ENCODE results near the gene TMEM11.

The TMEM11 gene

GRCh38 chr17:21171970-21172510 lies 41.9 kb downstream of the TMEM11 start:
- TF ChIP-seq POLR2A (IDR thresholded peaks at IDR 0.05; ENCODE audit: low read length) (no peak), GATA1 (IDR thresholded peaks at IDR 0.05; ENCODE audit: low read depth, low read length) (no peak)
- no peak for DNase-seq

DNA sequence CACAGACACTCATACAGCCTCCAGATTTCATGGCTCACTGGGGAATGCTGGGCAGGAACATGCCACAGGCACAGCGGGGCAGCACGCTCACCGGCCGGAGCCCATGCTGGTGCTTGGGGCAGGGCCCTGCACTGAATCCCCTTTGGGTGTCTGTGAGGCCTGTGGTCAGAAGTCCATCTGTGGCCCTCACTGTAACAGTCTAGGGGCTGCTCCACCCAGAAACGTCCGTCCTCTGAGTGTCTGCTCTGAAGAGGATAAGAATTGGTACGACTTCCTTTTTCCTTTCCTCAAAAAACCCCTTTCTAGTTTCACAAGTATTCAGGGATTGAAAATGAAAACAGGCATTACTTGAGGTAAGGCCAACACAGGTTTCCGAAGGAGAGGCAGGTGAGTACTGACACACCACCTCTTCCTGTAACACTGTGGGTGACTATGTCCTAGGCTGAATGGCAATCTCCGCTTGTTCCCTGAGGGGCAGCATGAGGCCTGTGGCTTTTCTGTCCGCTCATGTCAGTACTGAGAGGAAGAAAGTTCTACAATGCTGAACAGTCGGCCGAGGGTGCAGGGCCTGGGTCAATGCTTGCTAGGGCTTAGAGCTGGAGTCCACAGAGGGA lies 42.5 kb downstream of the TMEM11 start:
- TF ChIP-seq POLR2A (IDR thresholded peaks at IDR 0.05; ENCODE audit: low read length) (no peak), GATA1 (IDR thresholded peaks at IDR 0.05; ENCODE audit: low read depth, low read length) (no peak)
- DNase-seq: no peak

DNA sequence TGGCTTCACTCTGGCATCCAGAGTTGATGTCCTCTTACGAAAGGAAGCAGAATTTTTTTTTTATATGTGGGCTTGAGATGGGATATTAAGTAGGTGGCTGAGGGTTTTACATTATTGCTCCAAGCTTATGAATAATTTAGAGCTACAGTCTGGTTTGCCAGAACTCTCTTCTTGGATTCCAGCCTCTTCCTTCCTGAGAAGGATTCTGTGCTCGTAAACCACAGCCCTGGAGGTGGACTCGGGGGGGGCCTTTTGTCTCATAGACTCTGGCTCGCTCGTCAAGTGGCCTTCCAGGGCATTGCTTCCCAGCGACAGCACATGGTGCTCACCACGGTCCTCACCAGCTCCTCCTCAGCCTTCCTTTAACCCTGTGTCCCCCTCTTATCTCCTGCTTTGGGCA lies 43.2 kb downstream of the TMEM11 start:
- TF ChIP-seq GATA1 (IDR thresholded peaks at IDR 0.05; ENCODE audit: low read depth, low read length): no peak
- no peak for TF ChIP-seq POLR2A (IDR thresholded peaks at IDR 0.05; ENCODE audit: low read length)
- no peak for DNase-seq

DNA sequence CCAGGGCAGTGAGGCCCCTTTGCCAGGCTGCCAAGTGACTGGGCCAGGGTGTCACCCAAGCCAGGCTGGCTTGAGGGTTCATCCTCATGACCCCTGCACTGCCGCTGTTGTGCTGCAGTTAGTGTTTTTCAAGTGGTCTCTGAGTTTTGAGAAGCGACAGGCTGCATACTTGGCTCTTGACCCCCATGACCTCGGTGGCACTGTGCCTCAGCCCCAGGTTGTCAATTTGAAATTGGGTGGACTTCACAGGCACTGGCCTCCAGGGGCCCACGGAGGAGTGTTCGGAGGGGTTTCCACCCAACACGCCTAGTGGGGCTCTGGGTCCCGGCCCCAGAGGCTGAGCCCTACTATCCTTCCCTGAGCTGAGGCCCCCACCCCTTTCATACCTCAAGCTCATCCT lies 44.5 kb downstream of the TMEM11 start:
- DNase-seq: no peak
- no peak for TF ChIP-seq GATA1 (IDR thresholded peaks at IDR 0.05; ENCODE audit: low read depth, low read length)
- no peak for TF ChIP-seq POLR2A (IDR thresholded peaks at IDR 0.05; ENCODE audit: low read length)

DNA sequence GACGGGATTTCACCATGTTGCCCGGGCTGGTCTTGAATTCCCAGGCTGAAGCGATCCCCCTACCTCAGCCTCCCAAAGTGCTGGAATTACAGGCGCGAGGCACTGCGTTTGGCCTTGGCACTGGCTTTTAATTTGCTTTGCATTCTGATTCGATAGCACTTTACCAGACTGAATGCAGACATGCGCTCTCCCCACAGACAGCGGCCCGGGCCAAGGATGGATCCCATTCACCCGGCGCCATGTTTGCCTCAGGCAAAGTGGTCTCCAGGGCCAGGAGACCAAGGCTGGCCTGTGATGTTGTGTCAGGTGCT lies 45.5 kb downstream of the TMEM11 start:
- DNase-seq: no peak
- no peak for TF ChIP-seq GATA1 (IDR thresholded peaks at IDR 0.05; ENCODE audit: low read depth, low read length)
- TF ChIP-seq POLR2A (IDR thresholded peaks at IDR 0.05; ENCODE audit: low read length): no peak

DNA sequence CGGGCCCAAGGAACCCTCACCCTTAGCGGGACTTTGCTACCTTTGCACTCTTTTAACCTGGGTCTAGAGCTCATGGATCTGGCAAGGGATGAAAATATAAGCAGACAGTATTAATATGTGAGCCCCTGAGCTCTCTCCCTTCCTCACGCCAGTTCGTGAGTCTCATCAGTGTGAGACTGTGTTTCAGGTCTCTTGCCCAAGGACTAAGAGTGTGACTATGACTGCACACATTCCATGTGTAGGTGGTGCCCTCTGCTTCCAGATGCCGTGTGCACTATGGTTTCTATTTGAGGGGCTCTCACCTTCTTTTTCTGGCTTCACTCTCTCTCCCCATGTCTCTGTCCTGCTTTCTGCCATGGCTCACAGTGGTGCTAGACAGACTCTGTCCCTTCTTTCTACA lies 46.7 kb downstream of the TMEM11 start:
- no peak for DNase-seq
- no peak for TF ChIP-seq POLR2A (IDR thresholded peaks at IDR 0.05; ENCODE audit: low read length)
- no peak for TF ChIP-seq GATA1 (IDR thresholded peaks at IDR 0.05; ENCODE audit: low read depth, low read length)

- TF ChIP-seq GATA1 (IDR thresholded peaks at IDR 0.05; ENCODE audit: low read depth, low read length) (no peak), POLR2A (IDR thresholded peaks at IDR 0.05; ENCODE audit: low read length) (no peak)
- DNase-seq: no peak
Measured at GRCh38 chr17:21166595-21167210, 47.3 kb downstream of the TMEM11 start.

- TF ChIP-seq POLR2A (IDR thresholded peaks at IDR 0.05; ENCODE audit: low read length) (no peak), GATA1 (IDR thresholded peaks at IDR 0.05; ENCODE audit: low read depth, low read length) (no peak)
- DNase-seq: no peak
Measured at GRCh38 chr17:21165922-21166594, 47.9 kb downstream of the TMEM11 start.

GRCh38 chr17:21164620-21165019 lies 49.3 kb downstream of the TMEM11 start:
- TF ChIP-seq GATA1 (IDR thresholded peaks at IDR 0.05; ENCODE audit: low read depth, low read length): no peak
- TF ChIP-seq POLR2A (IDR thresholded peaks at IDR 0.05; ENCODE audit: low read length): no peak
- DNase-seq: no peak

- DNase-seq: no peak
Measured at GRCh38 chr17:21164216-21164615, 49.7 kb downstream of the TMEM11 start.

DNA sequence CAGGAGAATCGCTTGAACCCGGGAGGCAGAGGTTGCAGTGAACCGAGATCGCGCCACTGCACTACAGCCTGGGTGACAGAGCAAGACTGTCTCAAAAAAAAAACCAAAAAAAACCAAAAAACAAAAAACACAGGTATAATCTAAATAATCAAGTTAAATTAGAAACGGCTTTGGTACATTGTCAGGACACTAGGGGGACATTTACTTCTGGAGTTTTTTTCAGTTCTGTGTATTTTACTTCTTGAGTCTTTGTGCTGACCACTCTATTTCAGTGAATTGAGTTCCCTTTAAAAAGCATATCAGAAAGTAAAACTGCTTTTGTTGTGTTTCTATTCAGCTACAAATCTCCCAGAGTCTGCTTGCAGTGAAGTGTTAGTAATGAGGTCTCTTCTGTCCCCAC lies 50.9 kb downstream of the TMEM11 start:
- no peak for DNase-seq
- TF ChIP-seq POLR2A (IDR thresholded peaks at IDR 0.05; ENCODE audit: low read length) (no peak), GATA1 (IDR thresholded peaks at IDR 0.05; ENCODE audit: low read depth, low read length) (no peak)

More at GRCh38 chr17:21164216-21164615, 49.7 kb downstream of the TMEM11 start:
- TF ChIP-seq GATA1 (IDR thresholded peaks at IDR 0.05; ENCODE audit: low read depth, low read length) (no peak), POLR2A (IDR thresholded peaks at IDR 0.05; ENCODE audit: low read length) (no peak)

DNA sequence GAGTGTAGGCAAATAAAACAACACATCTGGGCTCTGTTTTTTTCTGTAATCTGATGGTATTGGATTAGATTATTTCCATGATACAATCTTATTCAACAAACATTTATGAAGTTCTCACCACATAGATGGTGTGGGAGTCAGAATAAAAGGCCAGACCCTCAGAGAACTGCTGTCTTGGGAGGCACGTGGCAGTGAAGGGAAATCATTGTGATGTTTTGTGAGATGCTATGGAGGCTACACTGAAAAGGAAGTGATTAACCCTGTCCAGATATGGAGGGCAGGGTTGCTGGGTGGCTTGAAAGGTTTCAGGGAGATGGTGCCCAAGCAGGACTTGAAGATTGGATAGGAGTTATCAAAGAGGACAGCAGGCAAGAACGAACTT lies 51.6 kb downstream of the TMEM11 start:
- TF ChIP-seq GATA1 (IDR thresholded peaks at IDR 0.05; ENCODE audit: low read depth, low read length) (no peak), POLR2A (IDR thresholded peaks at IDR 0.05; ENCODE audit: low read length) (no peak)
- DNase-seq: no peak

- TF ChIP-seq GATA1 (IDR thresholded peaks at IDR 0.05; ENCODE audit: low read depth, low read length) (no peak), POLR2A (IDR thresholded peaks at IDR 0.05; ENCODE audit: low read length) (no peak)
- DNase-seq: no peak
Measured at GRCh38 chr17:21161498-21162393, 52.2 kb downstream of the TMEM11 start.

- TF ChIP-seq GATA1 (IDR thresholded peaks at IDR 0.05; ENCODE audit: low read depth, low read length) (no peak), POLR2A (IDR thresholded peaks at IDR 0.05; ENCODE audit: low read length) (no peak)
- DNase-seq: no peak
Measured at GRCh38 chr17:21160401-21160800, 53.6 kb downstream of the TMEM11 start.

Data from erythroblast (primary cell).